Heart left ventricle (tissue), 13 donors: ENCODE data around the gene UVRAG.

Source experiments
- CTCF ChIP-seq, 12 donors: fragments of 200-600 bp; sonication (generic) in 4 of 12; IDR thresholded peaks; one replicate each; pipeline versions ENCODE4 v1.5.0 to v1.8.0; 2018 to 2022; ENCODE audit warnings: antibody characterized with exemption in 12 of 12, mild to moderate bottlenecking in 5 of 12
- POLR2A ChIP-seq, 2 donors: fragments of 450-650 bp; IDR thresholded peaks; one replicate each; pipeline ENCODE4 v1.6.1; 2017; ENCODE audit warnings: antibody characterized with exemption in 2 of 2, mild to moderate bottlenecking in 2 of 2, moderate library complexity in 2 of 2
- donor health status: ischemic (EF 13 %, LVEDD 7.1; RV severe dilation, severe dysfunction).
- donor health status: DM: no; HTN: yes; CAD: no.
- donor health status: DM: no; HTN: no; CAD: no.
- donor health status: ischemic (EF 25% LVEDD 6.9; RV normal size, moderate dysfunction).
- donor health status: ischemic (EF 25% LVEDD 5.7; RV mildly dilated, moderate dysfunction).
- donor health status: ischemic (EF 35%, LVEDD 5.7; RV mildly dilated, moderate dysfunction).
- donor health status: nonischemic (EF 11% LVEDD 7.7; RV severe dilation, severe dysfunction).
- donor health status: DM: yes; HTN: yes; CAD: no.
- donor health status: PGD.
- donor health status: ischemic (EF 29% LVEDD 5.4; RV normal size, mild dysfunction).
- donor health status: nonischemic (EF 23%, LVEDD 6.1; RV moderate dilation, normal function).

GRCh38 chr11:75780888-75781287 lies 34.1 kb upstream of the UVRAG start:
- TF ChIP-seq CTCF (IDR thresholded peaks at IDR 0.05) (no peak), POLR2A (IDR thresholded peaks at IDR 0.05) (no peak)
